Suprapubic skin (tissue), 4 donors: ENCODE results near the gene SP5.

Experiments
- CTCF ChIP-seq, 2 donors: fragments of 200-600 bp in 1 of 2; fragments of 450-650 bp in 1 of 2; sonication (generic) in 1 of 2; IDR thresholded peaks; one replicate each; pipeline ENCODE4 v1.5.1; 2016 to 2019; ENCODE audit warnings: antibody characterized with exemption in 2 of 2, mild to moderate bottlenecking in 1 of 2, moderate library complexity in 1 of 2
- EP300 ChIP-seq: sonication (generic); formaldehyde crosslinking; IDR thresholded peaks from one replicate; pipeline ENCODE4 v1.6.1; 2017; ENCODE audit warnings: antibody characterized with exemption
- POLR2A ChIP-seq, 2 donors: fragments of 450-650 bp; IDR thresholded peaks; one replicate each; pipeline ENCODE4 v1.6.1; 2017; ENCODE audit warnings: antibody characterized with exemption in 2 of 2, mild to moderate bottlenecking in 2 of 2, moderate library complexity in 2 of 2
- POLR2AphosphoS5 ChIP-seq, 3 donors: sonication (generic); formaldehyde crosslinking; IDR thresholded peaks; one replicate each; pipeline ENCODE4 v1.6.1; 2017; ENCODE audit warnings: antibody characterized with exemption in 3 of 3

GRCh38 chr2:170685591-170685990, 29.5 kb upstream of the SP5 start:
- no peak for TF ChIP-seq EP300
- TF ChIP-seq POLR2A (IDR thresholded peaks at IDR 0.05) = no peak
- no peak for TF ChIP-seq CTCF (IDR thresholded peaks at IDR 0.05)
- no peak for TF ChIP-seq POLR2AphosphoS5 (IDR thresholded peaks at IDR 0.05)
